Umbilical cord (tissue), 2 donors: ENCODE data around the gene FOXJ3. TPM values are rescaled to one million over a fixed set of nuclear protein-coding genes. Genes with fewer than 3 reads are reported as not detected.

ENCODE experiments used
- DNase-seq: peaks from one replicate; pipeline ENCODE4 v3.0.0-alpha.2; 2015; ENCODE audit warnings: low spot score
- total RNA-seq: library from RNA; depleted of rRNA; stranded (reverse); fragments of >200 nt; gene quantifications from one replicate; pipeline ENCODE4 v1.2.3, GENCODE V29; 2014; ENCODE audit warnings: low replicate concordance; ENCODE audit not compliant: insufficient read depth

Gene FOXJ3
- total RNA-seq, result 29.4 TPM

GRCh38 chr1:42335050-42335808, at the start of gene FOXJ3:
Gene FOXJ3 (minus strand): TSS chr1:42335235. CDS start chr1:42311093, 24,142 bp downstream.
- peak; percentile 95 for DNase-seq

DNA sequence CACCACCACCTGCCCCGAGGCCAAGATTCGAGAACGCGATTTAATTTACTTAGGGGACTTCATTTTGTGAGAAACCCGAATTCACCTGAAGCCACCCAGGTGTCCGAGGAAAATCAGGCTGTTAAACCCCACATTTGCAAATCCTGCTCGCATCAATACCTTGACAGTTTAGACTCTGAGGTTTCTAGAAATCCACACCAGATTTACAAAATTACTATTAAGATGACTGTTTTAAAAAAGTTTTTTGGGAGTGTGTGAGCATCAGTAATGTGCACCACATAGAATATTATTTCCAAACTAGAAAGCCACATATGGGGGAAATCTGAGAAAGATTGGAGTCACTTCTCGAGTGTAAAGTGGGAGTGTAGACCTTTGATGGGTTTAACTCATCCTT, 46.2 kb upstream of the FOXJ3 start:
- DNase-seq, result no peak

GRCh38 chr1:42380586-42381279, 45.7 kb upstream of the FOXJ3 start, which contains the start of gene RIMKLA:
Gene RIMKLA (plus strand): TSS chr1:42380792. CDS start chr1:42380935, 143 bp downstream.
- peak; percentile 57 for DNase-seq

GRCh38 chr1:42379794-42380585, 45.0 kb upstream of the FOXJ3 start:
- peak; percentile 57 for DNase-seq

- DNase-seq, result no peak
Measured at GRCh38 chr1:42372796-42373195, 37.8 kb upstream of the FOXJ3 start.

- peak; percentile 48 for DNase-seq
Measured at GRCh38 chr1:42370876-42371549, 36.0 kb upstream of the FOXJ3 start.

DNA sequence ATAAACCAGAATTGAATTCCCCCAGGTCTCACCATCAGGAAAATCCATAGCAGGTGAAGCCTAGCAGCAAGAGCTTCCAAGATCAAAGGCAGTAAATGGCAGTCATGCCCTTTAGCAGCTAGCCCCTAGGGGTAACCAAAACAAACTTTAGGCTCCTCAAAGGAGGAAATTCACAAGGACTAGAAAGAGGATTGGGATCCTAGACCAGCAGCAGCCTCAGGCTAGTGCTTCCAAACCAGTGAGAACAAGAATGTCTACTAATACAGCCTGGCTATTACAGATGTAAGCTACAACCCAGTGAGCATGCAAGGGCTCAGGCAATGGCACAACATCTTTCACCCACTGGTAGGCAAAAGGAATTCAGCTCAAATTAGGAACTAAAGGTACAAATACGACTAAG, 34.4 kb upstream of the FOXJ3 start:
- DNase-seq, result no peak

DNA sequence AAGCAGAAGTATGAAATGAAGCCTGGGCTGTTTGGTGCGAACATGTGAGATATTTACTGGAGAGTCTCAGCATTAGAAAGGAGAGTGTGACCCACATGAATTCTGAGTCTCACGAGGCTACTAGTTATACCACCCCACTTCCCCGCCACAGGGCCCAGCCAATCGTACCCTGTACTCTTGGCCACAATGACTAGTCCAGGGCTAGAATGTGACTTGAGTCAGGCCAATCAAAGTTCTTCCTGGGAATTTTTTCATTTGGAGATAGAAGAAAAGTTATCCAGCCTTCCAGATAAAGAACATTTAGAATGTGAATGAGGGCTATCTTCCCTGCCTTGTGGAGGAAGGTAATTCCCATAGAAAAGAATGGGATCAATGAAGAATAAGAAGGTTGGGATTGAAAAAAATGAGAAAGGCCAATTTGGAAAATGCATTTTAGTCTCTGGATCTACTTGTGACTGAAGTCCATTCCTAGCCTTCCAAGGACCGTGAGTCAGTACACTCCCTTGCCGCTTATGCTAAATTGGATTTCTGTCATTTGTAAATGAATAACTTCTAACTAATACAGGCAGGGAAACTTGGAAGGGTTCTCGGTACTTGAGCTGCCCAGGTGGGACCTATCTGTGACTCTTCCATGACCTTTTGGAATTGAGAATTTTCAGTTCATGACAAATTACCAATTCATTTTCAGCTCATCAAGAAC, 33.2 kb upstream of the FOXJ3 start:
- no peak for DNase-seq

- no peak for DNase-seq
Measured at GRCh38 chr1:42365118-42365517, 30.1 kb upstream of the FOXJ3 start.

DNA sequence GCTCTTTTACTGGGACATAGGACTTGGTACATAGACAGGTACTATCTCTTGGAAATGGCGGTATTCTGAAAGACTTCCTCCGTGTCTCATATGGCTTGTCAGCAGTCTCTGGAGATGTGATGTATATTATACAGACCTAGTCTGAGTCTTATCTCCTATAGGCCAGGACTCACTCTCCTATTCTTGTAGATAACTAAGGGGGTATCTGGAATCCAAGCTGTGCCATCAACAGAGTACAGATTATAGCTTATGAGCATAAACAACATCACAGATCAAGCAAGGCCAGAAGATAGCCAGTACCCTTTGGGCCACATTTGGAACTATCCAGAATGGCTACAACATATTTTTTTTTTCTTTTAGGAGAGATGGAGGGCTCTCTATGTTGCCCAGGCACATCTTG, 29.5 kb upstream of the FOXJ3 start:
- DNase-seq, result no peak

- DNase-seq, result no peak
Measured at GRCh38 chr1:42364089-42364488, 29.1 kb upstream of the FOXJ3 start.

DNA sequence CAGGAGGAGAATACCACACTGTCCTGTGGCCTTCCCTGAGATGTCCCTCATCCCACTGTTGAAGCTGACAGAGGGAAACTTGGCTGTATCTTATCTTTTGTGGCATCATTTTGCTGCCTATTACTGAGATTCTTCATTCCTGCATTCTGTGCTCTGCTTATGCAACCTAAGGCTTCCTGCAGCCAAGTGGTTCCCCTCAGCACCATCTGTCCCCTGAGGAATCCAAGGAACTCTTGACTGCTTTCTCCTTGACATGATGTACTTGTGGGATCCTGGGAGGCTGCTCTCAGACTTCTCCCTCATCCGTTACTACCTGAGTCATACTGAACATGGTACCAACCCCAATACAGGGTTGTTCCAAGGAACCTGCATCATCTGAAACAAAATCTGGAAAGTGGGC, 24.4 kb upstream of the FOXJ3 start:
- no peak for DNase-seq

DNA sequence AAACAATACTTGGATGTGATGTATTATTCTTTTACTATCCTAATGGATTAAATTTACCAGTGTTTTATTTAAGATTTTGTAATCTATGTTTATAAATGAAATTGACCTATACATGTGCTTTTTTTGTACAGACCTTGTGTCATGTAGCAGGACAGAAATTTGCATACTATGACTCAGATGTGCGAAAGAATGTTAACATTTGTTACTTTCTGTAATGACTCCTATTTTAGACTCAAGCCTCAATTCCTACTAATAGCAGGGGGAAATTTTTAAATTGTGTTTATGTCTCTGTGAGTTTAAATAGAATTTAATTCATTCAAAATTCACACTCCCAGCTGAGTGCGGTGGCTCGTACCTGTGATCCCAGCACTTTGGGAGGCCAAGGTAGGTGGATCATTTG, 23.8 kb upstream of the FOXJ3 start:
- DNase-seq, result no peak

DNA sequence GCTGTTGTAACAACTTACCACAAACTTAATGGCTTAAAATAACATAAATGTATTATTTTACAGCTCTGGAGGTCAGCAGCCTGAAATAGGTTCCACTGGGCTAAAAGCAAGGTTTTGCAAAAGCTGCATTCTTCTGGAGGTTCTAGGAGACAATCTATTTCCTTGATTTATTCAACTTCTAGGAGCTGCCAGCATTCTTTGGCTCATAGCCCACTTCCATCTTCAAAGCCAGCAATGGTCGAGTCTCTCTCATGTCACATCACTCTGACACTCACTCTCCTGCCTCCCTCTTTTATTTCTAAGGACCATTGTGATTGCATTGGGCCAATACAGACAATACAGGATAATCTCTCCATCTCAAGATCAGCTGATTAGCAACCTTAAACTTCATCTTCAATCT, 15.1 kb upstream of the FOXJ3 start:
- DNase-seq, result no peak

DNA sequence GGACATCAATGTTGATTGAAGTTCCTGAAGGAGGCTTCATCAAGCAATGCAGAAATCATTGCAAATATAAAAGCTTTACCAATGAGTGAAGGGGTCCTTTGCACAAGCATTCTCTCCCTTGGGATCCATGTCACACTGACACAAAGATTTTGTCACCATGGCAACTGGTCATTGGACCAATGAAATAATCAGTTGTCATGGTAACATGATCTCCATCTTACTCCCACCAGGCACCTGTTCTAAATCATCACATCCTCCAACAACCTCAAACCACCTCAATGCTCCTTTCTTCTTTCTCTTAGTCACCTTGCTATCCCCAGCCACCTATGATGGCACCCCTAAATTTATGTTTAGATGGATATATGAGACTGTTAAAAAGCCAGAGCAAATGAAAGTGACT, 13.5 kb upstream of the FOXJ3 start:
- no peak for DNase-seq

DNA sequence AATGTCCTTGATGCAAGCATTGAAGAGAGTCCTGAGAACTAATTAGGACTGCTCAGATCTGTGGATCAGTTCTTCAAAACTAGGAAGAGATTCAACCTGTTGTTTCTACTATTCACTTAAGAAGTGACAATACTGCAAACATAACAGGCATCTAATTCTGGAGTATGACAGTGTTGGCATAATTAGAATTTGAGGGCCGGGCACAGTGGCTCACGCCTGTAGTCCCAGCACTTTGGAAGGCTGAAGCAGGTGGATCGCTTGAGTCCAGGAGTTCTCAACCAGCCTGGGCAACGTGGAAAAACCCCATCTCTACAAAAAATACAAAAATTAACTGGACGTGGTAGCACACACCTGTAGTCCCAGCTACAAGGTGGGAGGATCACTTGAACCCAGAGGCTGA, 8.0 kb upstream of the FOXJ3 start:
- DNase-seq, result no peak

DNA sequence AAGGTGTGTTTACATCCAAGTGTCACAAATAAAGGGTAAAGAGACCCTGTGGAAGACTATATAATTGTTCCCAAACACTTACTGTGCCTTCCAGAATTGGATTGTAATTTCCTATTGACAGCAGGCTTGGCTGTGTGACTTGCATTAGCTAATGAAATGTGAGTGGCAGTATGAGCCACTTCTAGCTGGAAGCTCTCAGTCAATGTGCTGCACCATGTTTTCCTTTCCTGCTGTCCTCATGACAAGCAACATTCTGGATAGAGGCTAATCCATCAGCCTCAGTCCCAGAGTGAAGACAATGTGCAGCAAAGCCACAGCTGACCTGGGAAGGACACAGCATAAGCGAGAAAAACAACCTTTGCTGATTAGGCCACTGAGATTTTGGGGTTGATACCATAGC, 5.9 kb upstream of the FOXJ3 start:
- DNase-seq, result no peak

DNA sequence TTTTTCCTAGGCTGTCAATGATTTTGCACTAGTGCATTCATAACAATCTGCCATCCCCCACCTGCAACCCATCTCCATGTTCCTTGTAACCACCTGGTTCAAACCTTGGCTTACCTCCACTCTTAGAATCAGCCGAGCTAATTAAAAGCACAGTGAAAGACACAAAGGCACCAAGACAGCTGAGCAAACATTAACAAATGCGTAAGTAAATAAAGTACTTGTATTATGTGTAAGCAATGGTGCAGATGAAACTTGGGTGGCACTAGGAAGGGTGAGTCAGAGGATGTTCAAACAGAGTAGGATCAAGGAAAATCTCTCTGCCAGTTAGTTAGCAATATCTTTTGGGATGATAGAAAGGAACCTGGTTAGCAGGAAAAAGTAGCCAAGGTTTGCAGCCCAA, 5.1 kb upstream of the FOXJ3 start:
- DNase-seq, result no peak

DNA sequence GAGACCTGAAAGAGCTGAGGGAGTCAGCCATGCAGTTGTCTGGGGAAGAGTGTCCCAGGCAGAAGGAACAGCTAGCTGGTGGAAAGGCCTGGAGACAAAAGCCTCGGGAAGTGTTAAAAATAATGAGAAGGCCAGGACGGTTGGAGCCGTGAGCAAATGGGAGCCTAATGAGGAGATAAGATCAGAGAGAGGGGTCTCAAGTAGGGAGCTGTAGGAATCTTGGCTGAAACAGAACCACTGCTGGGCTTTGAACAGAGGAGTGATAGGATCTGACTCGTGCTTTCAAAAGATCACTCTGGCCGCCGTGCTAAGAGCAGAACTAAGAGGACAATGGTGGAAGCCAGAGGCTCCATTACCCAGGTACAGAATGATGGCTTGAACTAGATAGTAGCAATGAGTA, 1.9 kb upstream of the FOXJ3 start:
- DNase-seq, result no peak

- DNase-seq, result peak; percentile 11
Measured at GRCh38 chr1:42335809-42336518, 929 bp upstream of the FOXJ3 start.
